ENCODE data around the gene KLLN. TPM values are rescaled to one million over a fixed set of nuclear protein-coding genes. Genes with fewer than 3 reads are reported as not detected.
A peak's percentile ranks its signal among the peaks of the same experiment; 100 is the strongest.

The KLLN gene
- total and polyA plus RNA-seq, 9 of the 15 experiments (the other 6 are each of a cell fraction or from before 2014, with no cell fraction given): 0.07 to 0.40 (median 0.25) TPM

- TF ChIP-seq THRA (IDR thresholded peaks at IDR 0.05) (peak; percentile 56; the same call in 1 of the 2 replicates), CREB3 (tag; conservative IDR thresholded peaks at IDR 0.05; ENCODE audit: low read depth) (no peak), JUNB (CRISPR knock-in tag; conservative IDR thresholded peaks at IDR 0.05) (no peak), KLF10 (CRISPR knock-in tag; IDR thresholded peaks at IDR 0.05) (no peak), ZZZ3 (IDR thresholded peaks at IDR 0.05) (no peak), MNT (conservative IDR thresholded peaks at IDR 0.05) (peak; percentile 65 to 71), PHTF2 (CRISPR knock-in tag; IDR thresholded peaks at IDR 0.05) (no peak), IFI16 (CRISPR knock-in tag; IDR thresholded peaks at IDR 0.05) (no peak), SAP30 (IDR thresholded peaks at IDR 0.05; ENCODE audit: borderline replicate concordance, insufficient read depth, low read depth, low read length, poor library complexity, severe bottlenecking) (no peak), TRIM25 (IDR thresholded peaks at IDR 0.05; ENCODE audit: borderline replicate concordance) (0 out of 2 replicates have a peak, but pooled peaks have one; percentile 26), ZNF23 (CRISPR knock-in tag; IDR thresholded peaks at IDR 0.05) (no peak), LARP7 (IDR thresholded peaks at IDR 0.05) (no peak), ZNF830 (CRISPR knock-in tag; IDR thresholded peaks at IDR 0.05) (no peak), LEF1 (IDR thresholded peaks at IDR 0.05) (no peak), KDM4B (IDR thresholded peaks at IDR 0.05; ENCODE audit: borderline replicate concordance in 2 of 2, low read depth in 1 of 2) (no peak), CUX1 (CRISPR knock-in tag; IDR thresholded peaks at IDR 0.05) (no peak)
Measured at GRCh38 chr10:87817609-87818504, 45.5 kb downstream of the KLLN start, which contains the start of gene ATAD1 (continued).
